Measurements from ENCODE around the gene SCFD2. TPM values are rescaled to one million over a fixed set of nuclear protein-coding genes. Genes with fewer than 3 reads are reported as not detected.
A peak's percentile ranks its signal among the peaks of the same experiment; 100 is the strongest.

The SCFD2 gene
- total RNA-seq, 4 donors from 2014 or later: 8.9 to 16.0 (median 14.8) TPM

DNA sequence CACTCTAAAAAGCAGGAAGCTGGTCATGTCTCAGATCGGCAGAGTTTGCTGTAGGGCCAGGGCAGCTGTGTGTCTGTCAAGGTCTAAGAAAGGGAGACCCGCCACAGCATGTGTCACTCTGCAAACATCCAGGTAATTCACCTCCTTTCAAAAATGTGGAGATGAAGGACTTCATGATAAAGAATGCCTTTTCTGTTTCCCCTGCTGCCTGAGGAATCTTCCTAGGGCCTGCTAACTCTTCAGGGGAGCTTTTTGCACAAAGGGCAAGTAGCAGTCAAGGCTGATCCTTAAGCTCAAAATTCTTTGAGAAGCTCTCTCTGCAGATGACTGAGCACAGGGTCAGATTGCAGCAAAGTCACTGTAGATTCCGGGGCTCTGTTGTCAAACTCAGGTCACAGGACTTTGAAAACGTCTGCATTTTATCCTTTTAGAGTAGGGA is 482.7 kb downstream of the SCFD2 start:
- H3K4me1 ChIP-seq: no peaks in the 10 kb centered on the region
- in situ Hi-C loops (cut with MboI; ENCODE audit: low sequenced_read_pairs in 4 of 4): loop anchor here in 1 of 4 donors (10.0 kb wide), 1 partner anchor 58 kb away; no protein-coding TSS in a partner anchor
- TF ChIP-seq, protein P1, sequence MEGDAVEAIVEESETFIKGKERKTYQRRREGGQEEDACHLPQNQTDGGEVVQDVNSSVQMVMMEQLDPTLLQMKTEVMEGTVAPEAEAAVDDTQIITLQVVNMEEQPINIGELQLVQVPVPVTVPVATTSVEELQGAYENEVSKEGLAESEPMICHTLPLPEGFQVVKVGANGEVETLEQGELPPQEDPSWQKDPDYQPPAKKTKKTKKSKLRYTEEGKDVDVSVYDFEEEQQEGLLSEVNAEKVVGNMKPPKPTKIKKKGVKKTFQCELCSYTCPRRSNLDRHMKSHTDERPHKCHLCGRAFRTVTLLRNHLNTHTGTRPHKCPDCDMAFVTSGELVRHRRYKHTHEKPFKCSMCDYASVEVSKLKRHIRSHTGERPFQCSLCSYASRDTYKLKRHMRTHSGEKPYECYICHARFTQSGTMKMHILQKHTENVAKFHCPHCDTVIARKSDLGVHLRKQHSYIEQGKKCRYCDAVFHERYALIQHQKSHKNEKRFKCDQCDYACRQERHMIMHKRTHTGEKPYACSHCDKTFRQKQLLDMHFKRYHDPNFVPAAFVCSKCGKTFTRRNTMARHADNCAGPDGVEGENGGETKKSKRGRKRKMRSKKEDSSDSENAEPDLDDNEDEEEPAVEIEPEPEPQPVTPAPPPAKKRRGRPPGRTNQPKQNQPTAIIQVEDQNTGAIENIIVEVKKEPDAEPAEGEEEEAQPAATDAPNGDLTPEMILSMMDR (IDR thresholded peaks at IDR 0.05 in 4 of 5, conservative IDR thresholded peaks at IDR 0.05 in 1 of 5): no peak
- no peak for TF ChIP-seq POLR2A (IDR thresholded peaks at IDR 0.05)

GRCh38 chr4:52880994-52881393 is 484.9 kb downstream of the SCFD2 start:
- Histone ChIP-seq H3K27ac (no peak overlapping the region), H3K36me3 (no peaks in the 10 kb centered on the region), H3K4me3 (no peak overlapping the region), H3K4me1 (peaks cover 0 to 5% of the 10 kb centered on the region in 2 donors), H3K9me3 (no peaks in the 10 kb centered on the region), H3K27me3 (no peaks in the 10 kb centered on the region)
- intact Hi-C loops (cut with DNase I; ENCODE audit: low total_unique reads): no loop called here
- TF ChIP-seq POLR2A (IDR thresholded peaks at IDR 0.05): no peak
- TF ChIP-seq, protein P1 (IDR thresholded peaks at IDR 0.05 in 4 of 5, conservative IDR thresholded peaks at IDR 0.05 in 1 of 5): no peak
- no peak for DNase-seq
- in situ Hi-C loops (cut with MboI; ENCODE audit: low sequenced_read_pairs in 4 of 4): loop anchor here in 1 of 4 donors (10.0 kb wide), 1 partner anchor 56 kb away; no protein-coding TSS in a partner anchor
- no peak for ATAC-seq

More for the DNA sequence above, 482.7 kb downstream of the SCFD2 start:
- H3K9me3 ChIP-seq: no peaks in the 10 kb centered on the region
- DNase-seq: no peak
- no peak overlapping the region for H3K27ac ChIP-seq
- H3K27me3 ChIP-seq: no peaks in the 10 kb centered on the region
- ATAC-seq: no peak
- intact Hi-C loops (cut with DNase I; ENCODE audit: low total_unique reads): no loop called here
- H3K36me3 ChIP-seq: no peaks in the 10 kb centered on the region
- no peak overlapping the region for H3K4me3 ChIP-seq

GRCh38 chr4:52879471-52879870 is 486.4 kb downstream of the SCFD2 start:
- Histone ChIP-seq H3K9me3 (no peaks in the 10 kb centered on the region), H3K27ac (no peak overlapping the region), H3K4me1 (peaks cover 0 to 5% of the 10 kb centered on the region in 2 donors), H3K27me3 (no peaks in the 10 kb centered on the region), H3K4me3 (no peak overlapping the region), H3K36me3 (no peaks in the 10 kb centered on the region)
- DNase-seq (no peak), ATAC-seq (no peak)
- in situ Hi-C loops (cut with MboI; ENCODE audit: low sequenced_read_pairs in 4 of 4): no loop called here
- intact Hi-C loops (cut with DNase I; ENCODE audit: low total_unique reads): no loop called here
- TF ChIP-seq POLR2A (IDR thresholded peaks at IDR 0.05): no peak
- TF ChIP-seq, protein P1 (IDR thresholded peaks at IDR 0.05 in 4 of 5, conservative IDR thresholded peaks at IDR 0.05 in 1 of 5): no peak

DNA sequence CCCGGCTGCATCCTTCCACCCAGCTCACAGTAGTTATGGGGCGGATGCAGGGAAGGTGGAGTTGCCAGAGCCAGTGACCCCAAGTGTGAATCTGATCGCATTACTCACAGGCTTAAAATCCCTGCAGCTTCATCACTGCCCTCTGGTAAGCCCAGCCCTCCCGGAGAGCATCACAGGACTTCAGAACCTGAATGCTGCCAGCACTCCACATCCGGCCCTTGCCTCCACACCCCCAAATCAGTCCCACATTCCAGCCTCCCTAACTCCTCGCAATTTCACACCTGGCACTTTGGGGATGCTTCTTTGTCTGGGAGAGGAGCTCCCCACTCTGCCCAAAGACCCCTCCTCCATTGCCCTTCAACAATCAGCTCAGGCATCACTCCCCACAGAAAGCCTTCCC is 488.2 kb downstream of the SCFD2 start:
- no peak overlapping the region for H3K4me3 ChIP-seq
- in situ Hi-C loops (cut with MboI; ENCODE audit: low sequenced_read_pairs in 4 of 4): no loop called here
- no peaks in the 10 kb centered on the region for H3K36me3 ChIP-seq
- H3K9me3 ChIP-seq: no peaks in the 10 kb centered on the region
- H3K27ac ChIP-seq: no peak overlapping the region
- peaks cover 0 to 5% of the 10 kb centered on the region in 2 donors for H3K4me1 ChIP-seq
- DNase-seq: no peak
- no peak for ATAC-seq
- TF ChIP-seq, protein P1 (IDR thresholded peaks at IDR 0.05 in 4 of 5, conservative IDR thresholded peaks at IDR 0.05 in 1 of 5): no peak
- TF ChIP-seq POLR2A (IDR thresholded peaks at IDR 0.05): no peak
- intact Hi-C loops (cut with DNase I; ENCODE audit: low total_unique reads): no loop called here
- H3K27me3 ChIP-seq: no peaks in the 10 kb centered on the region

- peak in 1 of 2 donors; percentile 36 for ATAC-seq
These were observed 488.8 kb downstream of the SCFD2 start for GRCh38 chr4:52877036-52877435.

More at GRCh38 chr4:52877036-52877435, 488.8 kb downstream of the SCFD2 start:
- TF ChIP-seq, protein P1 (IDR thresholded peaks at IDR 0.05 in 4 of 5, conservative IDR thresholded peaks at IDR 0.05 in 1 of 5): no peak
- no peak for TF ChIP-seq POLR2A (IDR thresholded peaks at IDR 0.05)
- no peak overlapping the region for H3K4me3 ChIP-seq
- H3K27ac ChIP-seq: no peak overlapping the region
- no peaks in the 10 kb centered on the region for H3K27me3 ChIP-seq
- in situ Hi-C loops (cut with MboI; ENCODE audit: low sequenced_read_pairs in 4 of 4): no loop called here
- intact Hi-C loops (cut with DNase I; ENCODE audit: low total_unique reads): no loop called here
- H3K4me1 ChIP-seq: peaks cover 0 to 5% of the 10 kb centered on the region in 2 donors
- no peak for DNase-seq
- H3K9me3 ChIP-seq: no peaks in the 10 kb centered on the region
- no peaks in the 10 kb centered on the region for H3K36me3 ChIP-seq
